HCT116 (cell line): ENCODE measurements around the gene TMEM209.

Experiments used
- CTCF ChIP-seq, 3 experiments: fragments of 200-600 bp in 1 of 3; sonication (generic) in 1 of 3; IDR thresholded peaks in 2 of 3; conservative IDR thresholded peaks in 1 of 3; 2 replicates each; pipeline ENCODE4 v1.5.1; 2012 to 2017; ENCODE audit warnings: low read depth in 2 of 3, low read length in 2 of 3, antibody characterized with exemption in 1 of 3, borderline replicate concordance in 1 of 3, control low read depth in 1 of 3, mild to moderate bottlenecking in 1 of 3, mixed read lengths in 1 of 3, mixed run types in 1 of 3, moderate library complexity in 1 of 3; ENCODE audit not compliant: insufficient read depth in 1 of 3
- EGR1 ChIP-seq: IDR thresholded peaks from 2 replicates; pipeline ENCODE4 v1.6.1; 2012; ENCODE audit warnings: low read depth
- POLR2A ChIP-seq: IDR thresholded peaks from 2 replicates; pipeline ENCODE4 v1.7.0; 2011; ENCODE audit warnings: borderline replicate concordance; ENCODE audit not compliant: insufficient read depth, insufficient read length; ENCODE audit errors: extremely low read depth

GRCh38 chr7:130152493-130153210 is 52.6 kb downstream of the TMEM209 start:
- TF ChIP-seq POLR2A (no peak), CTCF (IDR thresholded peaks at IDR 0.05 in 2 of 3, conservative IDR thresholded peaks at IDR 0.05 in 1 of 3; ENCODE audit: borderline replicate concordance in 1 of 3, insufficient read depth in 1 of 3, low read depth in 2 of 3, low read length in 2 of 3) (no peak), EGR1 (no peak)
